Measurements from ENCODE around the gene SDR39U1. TPM values are rescaled to one million over a fixed set of nuclear protein-coding genes. Genes with fewer than 3 reads are reported as not detected.
"Not testable (repeated sequence)": the region's sequence is repeated elsewhere in the genome, so short reads cannot be mapped to it uniquely, and the experiment has no call there.

Gene SDR39U1
- total RNA-seq, 1 experiment from 2014 or later = 24.7 TPM

DNA sequence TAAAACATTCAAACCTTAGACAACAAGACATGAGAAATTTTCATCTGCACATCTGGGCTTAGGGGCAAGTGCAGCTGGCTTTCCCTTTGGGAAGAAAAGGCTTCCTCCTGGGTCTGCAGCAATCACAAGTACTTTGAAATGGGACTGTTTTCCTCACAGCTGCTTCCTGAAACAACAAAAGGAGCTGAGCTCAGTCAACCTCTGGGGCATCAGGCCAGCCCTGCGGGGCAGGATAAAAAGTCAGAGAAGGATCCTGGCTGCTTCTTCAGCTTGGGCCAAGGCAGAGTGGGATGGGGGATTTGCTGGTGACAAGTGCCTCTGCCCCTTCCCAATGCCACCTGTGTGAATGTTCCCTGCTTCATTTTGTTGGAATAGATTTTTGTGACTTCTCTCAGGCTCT, 16.2 kb upstream of the SDR39U1 start:
- Histone ChIP-seq H3K4me1 (ENCODE audit: insufficient read depth, low read length) (peaks cover 23% of the 10 kb centered on the region), H3K9me3 (ENCODE audit: low read length) (no peaks in the 10 kb centered on the region), H4K20me1 (ENCODE audit: low read length) (no peaks in the 10 kb centered on the region), H3F3A (ENCODE audit: low read length, unreplicated experiment) (peaks cover 7% of the 10 kb centered on the region), H3K27me3 (ENCODE audit: low read length) (no peaks in the 10 kb centered on the region), H3K4me3 (ENCODE audit: low read length) (no peak overlapping the region), H2AFZ (ENCODE audit: low read length) (no peak overlapping the region), H3K27ac (ENCODE audit: low read length) (no peak overlapping the region), H3K36me3 (ENCODE audit: low read depth, low read length) (peaks cover 3% of the 10 kb centered on the region; the same call in 1 of the 2 replicates), H3K9ac (ENCODE audit: low read length) (no peak overlapping the region), H3K4me2 (ENCODE audit: low read length) (no peak overlapping the region), H3K79me2 (ENCODE audit: low read length) (no peaks in the 10 kb centered on the region), H3K9me2 (replicated peaks; ENCODE audit: low read length) (0 out of 2 replicates have a peak, but pooled peaks cover 3% of the 10 kb centered on the region)
- intact Hi-C loops (cut with micrococcal nuclease) = no loop called here
- TF ChIP-seq EZH2phosphoT487 (IDR thresholded peaks at IDR 0.05; ENCODE audit: borderline replicate concordance, low read length) (no peak), EZH2 (IDR thresholded peaks at IDR 0.05; ENCODE audit: low read length, unreplicated experiment) (no peak)
- TF ChIP-seq, protein P1, sequence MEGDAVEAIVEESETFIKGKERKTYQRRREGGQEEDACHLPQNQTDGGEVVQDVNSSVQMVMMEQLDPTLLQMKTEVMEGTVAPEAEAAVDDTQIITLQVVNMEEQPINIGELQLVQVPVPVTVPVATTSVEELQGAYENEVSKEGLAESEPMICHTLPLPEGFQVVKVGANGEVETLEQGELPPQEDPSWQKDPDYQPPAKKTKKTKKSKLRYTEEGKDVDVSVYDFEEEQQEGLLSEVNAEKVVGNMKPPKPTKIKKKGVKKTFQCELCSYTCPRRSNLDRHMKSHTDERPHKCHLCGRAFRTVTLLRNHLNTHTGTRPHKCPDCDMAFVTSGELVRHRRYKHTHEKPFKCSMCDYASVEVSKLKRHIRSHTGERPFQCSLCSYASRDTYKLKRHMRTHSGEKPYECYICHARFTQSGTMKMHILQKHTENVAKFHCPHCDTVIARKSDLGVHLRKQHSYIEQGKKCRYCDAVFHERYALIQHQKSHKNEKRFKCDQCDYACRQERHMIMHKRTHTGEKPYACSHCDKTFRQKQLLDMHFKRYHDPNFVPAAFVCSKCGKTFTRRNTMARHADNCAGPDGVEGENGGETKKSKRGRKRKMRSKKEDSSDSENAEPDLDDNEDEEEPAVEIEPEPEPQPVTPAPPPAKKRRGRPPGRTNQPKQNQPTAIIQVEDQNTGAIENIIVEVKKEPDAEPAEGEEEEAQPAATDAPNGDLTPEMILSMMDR (conservative IDR thresholded peaks at IDR 0.05; ENCODE audit: low read depth, low read length) = no peak
- DNase-seq = no peak
- ChIA-PET CTCF (no interaction called here), POLR2A (ENCODE audit: unreplicated experiment) (no interaction called here)
- no TSS peak for BruUV-seq (replicated peaks)
- ATAC-seq = no peak

DNA sequence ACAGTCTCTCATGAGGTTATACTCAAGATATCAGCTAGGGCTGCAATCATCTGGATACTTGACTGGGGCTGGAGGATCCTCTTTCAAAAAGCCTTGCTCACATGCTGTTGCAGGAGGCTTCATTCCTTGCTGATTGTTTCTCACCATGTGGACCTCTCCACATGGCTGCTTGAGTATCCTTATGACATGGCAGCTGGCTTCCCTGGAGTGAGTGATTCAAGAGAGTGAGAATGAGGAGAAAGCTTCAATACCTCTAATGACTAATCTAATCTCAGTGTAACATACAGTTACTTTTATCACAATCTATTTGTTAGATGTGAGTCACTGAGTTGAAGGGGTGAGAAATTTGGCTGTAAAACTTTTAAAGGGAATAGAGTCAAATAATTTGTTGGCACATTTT, 14.4 kb upstream of the SDR39U1 start:
- no peak overlapping the region for H3K4me3 ChIP-seq (ENCODE audit: low read length)
- no peak for TF ChIP-seq EZH2 (IDR thresholded peaks at IDR 0.05; ENCODE audit: low read length, unreplicated experiment)
- TF ChIP-seq EZH2phosphoT487 (IDR thresholded peaks at IDR 0.05; ENCODE audit: borderline replicate concordance, low read length) = no peak
- TF ChIP-seq, protein P1 (conservative IDR thresholded peaks at IDR 0.05; ENCODE audit: low read depth, low read length) = no peak
- no peaks in the 10 kb centered on the region for H4K20me1 ChIP-seq (ENCODE audit: low read length)
- DNase-seq = peak; percentile 22
- ChIA-PET POLR2A (ENCODE audit: unreplicated experiment) (no interaction called here), CTCF (no interaction called here)
- H3K4me1 ChIP-seq (ENCODE audit: insufficient read depth, low read length) = peaks cover 22% of the 10 kb centered on the region
- ATAC-seq = peak; percentile 60
- no peak overlapping the region for H3K27ac ChIP-seq (ENCODE audit: low read length)
- peaks cover 6% of the 10 kb centered on the region for H3F3A ChIP-seq (ENCODE audit: low read length, unreplicated experiment)
- H3K9me3 ChIP-seq (ENCODE audit: low read length) = no peaks in the 10 kb centered on the region
- 0 out of 2 replicates have a peak, but pooled peaks cover 3% of the 10 kb centered on the region for H3K9me2 ChIP-seq (replicated peaks; ENCODE audit: low read length)
- no peak overlapping the region for H2AFZ ChIP-seq (ENCODE audit: low read length)
- no peak overlapping the region for H3K9ac ChIP-seq (ENCODE audit: low read length)
- no peak overlapping the region for H3K4me2 ChIP-seq (ENCODE audit: low read length)
- intact Hi-C loops (cut with micrococcal nuclease) = no loop called here
- H3K27me3 ChIP-seq (ENCODE audit: low read length) = no peaks in the 10 kb centered on the region
- H3K36me3 ChIP-seq (ENCODE audit: low read depth, low read length) = peaks cover 3% of the 10 kb centered on the region; the same call in 1 of the 2 replicates
- H3K79me2 ChIP-seq (ENCODE audit: low read length) = no peaks in the 10 kb centered on the region
- no TSS peak for BruUV-seq (replicated peaks)

DNA sequence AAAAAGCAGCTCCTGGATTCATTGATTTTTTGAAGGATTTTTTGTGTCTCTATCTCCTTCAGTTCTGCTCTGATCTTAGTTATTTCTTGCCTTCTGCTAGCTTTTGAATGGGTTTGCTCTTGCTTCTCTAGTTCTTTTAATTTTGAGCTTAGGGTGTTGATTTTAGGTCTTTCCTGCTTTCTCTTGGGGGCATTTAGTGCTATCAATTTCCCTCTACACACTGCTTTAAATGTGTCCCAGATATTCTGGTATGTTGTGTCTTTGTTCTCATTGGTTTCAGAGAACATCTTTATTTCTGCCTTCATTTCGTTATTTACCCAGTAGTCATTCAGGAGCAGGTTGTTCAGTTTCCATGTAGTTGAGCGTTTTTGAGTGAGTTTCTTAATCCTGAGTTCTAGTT, 8.3 kb upstream of the SDR39U1 start:
- H3K79me2 ChIP-seq (ENCODE audit: low read length); H3K4me2 ChIP-seq (ENCODE audit: low read length); H4K20me1 ChIP-seq (ENCODE audit: low read length); H3K4me1 ChIP-seq (ENCODE audit: insufficient read depth, low read length); ATAC-seq; H3K9ac ChIP-seq (ENCODE audit: low read length); H3F3A ChIP-seq (ENCODE audit: low read length, unreplicated experiment); CTCF ChIA-PET; H3K4me3 ChIP-seq (ENCODE audit: low read length); DNase-seq; H3K27me3 ChIP-seq (ENCODE audit: low read length); H3K9me2 ChIP-seq (replicated peaks; ENCODE audit: low read length); H3K36me3 ChIP-seq (ENCODE audit: low read depth, low read length); BruUV-seq (replicated peaks); POLR2A ChIA-PET (ENCODE audit: unreplicated experiment); intact Hi-C loops (cut with micrococcal nuclease); H2AFZ ChIP-seq (ENCODE audit: low read length); H3K27ac ChIP-seq (ENCODE audit: low read length); H3K9me3 ChIP-seq (ENCODE audit: low read length): not testable (repeated sequence)

Measured in PC-3 (cell line).